Right kidney (tissue), 1 donor: ENCODE measurements around the gene KCNG2.

ENCODE experiments used
- DNase-seq: peaks from one replicate; pipeline ENCODE4 v3.0.0-alpha.2; 2016

The KCNG2 gene

GRCh38 chr18:79785831-79786230 lies 11.9 kb upstream of the KCNG2 start:
- no peak for DNase-seq

- DNase-seq: no peak
These were observed 11.4 kb upstream of the KCNG2 start for GRCh38 chr18:79786304-79786703.

- no peak for DNase-seq
These were observed 10.8 kb upstream of the KCNG2 start for GRCh38 chr18:79786786-79787526.

GRCh38 chr18:79787527-79787864 lies 10.2 kb upstream of the KCNG2 start:
- no peak for DNase-seq

GRCh38 chr18:79787865-79788733 lies 9.6 kb upstream of the KCNG2 start:
- DNase-seq: peak; percentile 74

- DNase-seq: no peak
These were observed 9.0 kb upstream of the KCNG2 start for GRCh38 chr18:79788734-79789085.

GRCh38 chr18:79789091-79789891 lies 8.4 kb upstream of the KCNG2 start:
- no peak for DNase-seq

- no peak for DNase-seq
These were observed 7.5 kb upstream of the KCNG2 start for GRCh38 chr18:79789901-79790890.

GRCh38 chr18:79790996-79791972 lies 6.5 kb upstream of the KCNG2 start:
- no peak for DNase-seq

- no peak for DNase-seq
These were observed 5.4 kb upstream of the KCNG2 start for GRCh38 chr18:79792096-79792987.

GRCh38 chr18:79792988-79793355 lies 4.8 kb upstream of the KCNG2 start:
- no peak for DNase-seq

- DNase-seq: no peak
These were observed 2.9 kb upstream of the KCNG2 start for GRCh38 chr18:79794846-79795245.

- DNase-seq: no peak
These were observed 2.3 kb upstream of the KCNG2 start for GRCh38 chr18:79795446-79795845.

GRCh38 chr18:79796016-79796415 lies 1.7 kb upstream of the KCNG2 start:
- no peak for DNase-seq

GRCh38 chr18:79796531-79797405 lies 970 bp upstream of the KCNG2 start:
- no peak for DNase-seq

GRCh38 chr18:79798346-79798998 lies 734 bp downstream of the KCNG2 start:
- peak; percentile 61 for DNase-seq

- DNase-seq: peak; percentile 66
These were observed 1.2 kb downstream of the KCNG2 start for GRCh38 chr18:79798999-79799370.
